GM23338 (cell line): ENCODE data around the gene CABP4. TPM values are rescaled to one million over a fixed set of nuclear protein-coding genes. Genes with fewer than 3 reads are reported as not detected.

ENCODE experiments used
- ATAC-seq: fragments of 200-7000 bp; cut with Tn5 transposase; 3 replicates; pipeline ENCODE4 v1.9.1; 2020
- DNase-seq: peaks from one replicate; pipeline ENCODE4 v3.0.0-alpha.2; 2015; ENCODE audit warnings: low spot score
- H2AFZ ChIP-seq: fragments of 200-600 bp; sonication (generic); 2 replicates; pipeline ENCODE4 v1.8.0; 2016; ENCODE audit warnings: antibody characterized with exemption, mild to moderate bottlenecking, moderate library complexity
- H3F3A ChIP-seq: fragments of 200-600 bp; sonication (generic); replicated peaks from 2 replicates; pipeline ENCODE4 v1.8.0; 2017; ENCODE audit warnings: antibody characterized with exemption, mixed run types, low read depth
- H3K27ac ChIP-seq: fragments of 200-600 bp; sonication (generic); 2 replicates; pipeline ENCODE4 v1.6.1; 2016; ENCODE audit warnings: low read depth
- H3K27me3 ChIP-seq: fragments of 200-600 bp; sonication (generic); 2 replicates; pipeline ENCODE4 v1.8.0; 2016; ENCODE audit warnings: mild to moderate bottlenecking, mixed run types, moderate library complexity; ENCODE audit not compliant: insufficient read depth
- H3K36me3 ChIP-seq: fragments of 200-600 bp; sonication (generic); 2 replicates; pipeline ENCODE4 v1.8.0; 2016; ENCODE audit warnings: mild to moderate bottlenecking; ENCODE audit not compliant: insufficient read depth
- H3K4me1 ChIP-seq: fragments of 200-600 bp; sonication (generic); 2 replicates; pipeline ENCODE4 v1.8.0; 2016; ENCODE audit warnings: mild to moderate bottlenecking, moderate library complexity; ENCODE audit not compliant: insufficient read depth
- H3K4me2 ChIP-seq: fragments of 200-600 bp; sonication (generic); 2 replicates; pipeline ENCODE4 v1.7.1; 2017; ENCODE audit warnings: mixed run types
- H3K4me3 ChIP-seq: fragments of 200-600 bp; sonication (generic); 2 replicates; pipeline ENCODE4 v1.6.1; 2016; ENCODE audit warnings: mixed run types
- H3K79me2 ChIP-seq: fragments of 200-600 bp; sonication (generic); replicated peaks from 2 replicates; pipeline ENCODE4 v1.8.0; 2017; ENCODE audit warnings: mild to moderate bottlenecking; ENCODE audit not compliant: insufficient read depth
- H3K9me2 ChIP-seq: fragments of 200-600 bp; sonication (generic); 2 replicates; pipeline ENCODE4 v1.8.0; 2017; ENCODE audit not compliant: insufficient read depth
- H4K20me1 ChIP-seq: fragments of 200-600 bp; sonication (generic); replicated peaks from 2 replicates; pipeline ENCODE4 v1.8.0; 2017; ENCODE audit warnings: mild to moderate bottlenecking; ENCODE audit not compliant: insufficient read depth
- H3K27ac Mint-ChIP-seq: 2 replicates; pipeline ENCODE4 v1.8.0; 2020; ENCODE audit warnings: inconsistent platforms, mild to moderate bottlenecking, moderate library complexity, mixed read lengths
- H3K27me3 Mint-ChIP-seq: 3 replicates; pipeline ENCODE4 v1.8.0; 2022; ENCODE audit warnings: low read depth, mild to moderate bottlenecking, moderate library complexity, mixed read lengths, inconsistent platforms; ENCODE audit not compliant: insufficient read depth, poor library complexity
- H3K36me3 Mint-ChIP-seq: 3 replicates; pipeline ENCODE4 v1.8.0; 2021; ENCODE audit warnings: low read depth, mild to moderate bottlenecking, inconsistent platforms, moderate library complexity, mixed read lengths
- H3K4me1 Mint-ChIP-seq: 3 replicates; pipeline ENCODE4 v1.8.0; 2020; ENCODE audit warnings: mild to moderate bottlenecking, inconsistent platforms, mixed read lengths
- H3K4me3 Mint-ChIP-seq: 3 replicates; pipeline ENCODE4 v1.8.0; 2021; ENCODE audit warnings: moderate library complexity, mild to moderate bottlenecking, inconsistent platforms, mixed read lengths
- H3K9me3 Mint-ChIP-seq: 3 replicates; pipeline ENCODE4 v1.8.0; 2020; ENCODE audit warnings: moderate library complexity, mild to moderate bottlenecking, inconsistent platforms, mixed read lengths
- EZH2 ChIP-seq: fragments of 200-600 bp; sonication (generic); IDR thresholded peaks from one replicate; pipeline ENCODE4 v1.8.0; 2017; ENCODE audit warnings: antibody characterized with exemption, mild to moderate bottlenecking, low read depth; ENCODE audit not compliant: unreplicated experiment
- EZH2phosphoT487 ChIP-seq: fragments of 200-600 bp; sonication (generic); IDR thresholded peaks from one replicate; pipeline ENCODE4 v1.8.1; 2018; ENCODE audit warnings: antibody characterized with exemption; ENCODE audit not compliant: unreplicated experiment
- POLR2AphosphoS5 ChIP-seq: IDR thresholded peaks from 2 replicates; pipeline ENCODE4 v1.6.1; 2016; ENCODE audit warnings: antibody characterized with exemption, low read depth
- polyA plus RNA-seq: library from polyadenylated mRNA; unstranded; fragments of >200 nt; fragmentation: Nextera tagmentation; extraction: Ambion mirVana; gene quantifications from 2 replicates; pipeline ENCODE4 v1.2.1, GENCODE V29; 2016
- total RNA-seq: library from RNA; depleted of rRNA; stranded (reverse); fragments of >200 nt; shearing (Covaris generic); gene quantifications from 2 replicates; pipeline ENCODE4 v1.2.3, GENCODE V29; 2014
- TF ChIP-seq, protein P1 (sequence below): fragments of 250-450 bp; sonication (Bioruptor Pico); IDR thresholded peaks from 2 replicates; pipeline ENCODE4 v1.5.0; 2020; ENCODE audit warnings: mild to moderate bottlenecking, moderate library complexity

CABP4 gene
- total and polyA plus RNA-seq, 2 experiments from 2014 or later, result 0.28 TPM; not detected in 1

DNA sequence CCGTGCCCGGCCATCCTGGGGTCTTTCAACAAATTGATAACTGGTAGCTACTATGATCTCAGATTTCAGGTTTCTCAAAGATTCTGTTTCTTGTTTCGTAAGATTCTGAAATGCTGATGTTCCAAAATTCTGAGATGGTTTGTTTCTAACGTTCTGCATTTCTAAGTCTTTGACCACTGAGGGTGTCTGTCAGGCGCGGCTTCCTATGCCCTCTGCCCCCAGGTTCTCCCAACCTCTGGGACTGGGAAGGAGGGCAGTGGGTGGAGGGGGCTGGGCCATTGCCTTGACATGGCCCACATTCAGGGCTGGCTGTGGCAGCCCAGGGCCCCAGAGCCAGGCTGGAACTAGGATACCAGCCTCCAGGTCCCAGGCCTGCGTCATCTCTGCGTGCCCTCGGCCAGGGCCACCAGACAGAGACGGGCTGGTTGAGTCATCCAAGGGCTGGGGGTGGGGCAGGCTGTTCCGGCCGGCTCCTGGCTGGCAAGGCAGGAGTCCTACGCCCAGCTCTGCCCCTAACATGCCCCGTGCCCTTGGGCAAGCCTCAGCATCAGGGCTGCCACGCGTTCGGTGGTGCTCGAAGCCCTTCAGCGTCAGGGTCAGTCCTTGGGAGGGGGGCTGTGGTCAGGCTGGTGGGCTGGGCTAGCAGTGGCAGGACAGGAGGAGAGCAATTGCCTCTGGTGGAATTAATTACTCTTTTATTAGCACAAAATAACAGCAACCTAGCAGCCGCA, 8.7 kb downstream of the CABP4 start (continued):
- TF ChIP-seq, protein P1, sequence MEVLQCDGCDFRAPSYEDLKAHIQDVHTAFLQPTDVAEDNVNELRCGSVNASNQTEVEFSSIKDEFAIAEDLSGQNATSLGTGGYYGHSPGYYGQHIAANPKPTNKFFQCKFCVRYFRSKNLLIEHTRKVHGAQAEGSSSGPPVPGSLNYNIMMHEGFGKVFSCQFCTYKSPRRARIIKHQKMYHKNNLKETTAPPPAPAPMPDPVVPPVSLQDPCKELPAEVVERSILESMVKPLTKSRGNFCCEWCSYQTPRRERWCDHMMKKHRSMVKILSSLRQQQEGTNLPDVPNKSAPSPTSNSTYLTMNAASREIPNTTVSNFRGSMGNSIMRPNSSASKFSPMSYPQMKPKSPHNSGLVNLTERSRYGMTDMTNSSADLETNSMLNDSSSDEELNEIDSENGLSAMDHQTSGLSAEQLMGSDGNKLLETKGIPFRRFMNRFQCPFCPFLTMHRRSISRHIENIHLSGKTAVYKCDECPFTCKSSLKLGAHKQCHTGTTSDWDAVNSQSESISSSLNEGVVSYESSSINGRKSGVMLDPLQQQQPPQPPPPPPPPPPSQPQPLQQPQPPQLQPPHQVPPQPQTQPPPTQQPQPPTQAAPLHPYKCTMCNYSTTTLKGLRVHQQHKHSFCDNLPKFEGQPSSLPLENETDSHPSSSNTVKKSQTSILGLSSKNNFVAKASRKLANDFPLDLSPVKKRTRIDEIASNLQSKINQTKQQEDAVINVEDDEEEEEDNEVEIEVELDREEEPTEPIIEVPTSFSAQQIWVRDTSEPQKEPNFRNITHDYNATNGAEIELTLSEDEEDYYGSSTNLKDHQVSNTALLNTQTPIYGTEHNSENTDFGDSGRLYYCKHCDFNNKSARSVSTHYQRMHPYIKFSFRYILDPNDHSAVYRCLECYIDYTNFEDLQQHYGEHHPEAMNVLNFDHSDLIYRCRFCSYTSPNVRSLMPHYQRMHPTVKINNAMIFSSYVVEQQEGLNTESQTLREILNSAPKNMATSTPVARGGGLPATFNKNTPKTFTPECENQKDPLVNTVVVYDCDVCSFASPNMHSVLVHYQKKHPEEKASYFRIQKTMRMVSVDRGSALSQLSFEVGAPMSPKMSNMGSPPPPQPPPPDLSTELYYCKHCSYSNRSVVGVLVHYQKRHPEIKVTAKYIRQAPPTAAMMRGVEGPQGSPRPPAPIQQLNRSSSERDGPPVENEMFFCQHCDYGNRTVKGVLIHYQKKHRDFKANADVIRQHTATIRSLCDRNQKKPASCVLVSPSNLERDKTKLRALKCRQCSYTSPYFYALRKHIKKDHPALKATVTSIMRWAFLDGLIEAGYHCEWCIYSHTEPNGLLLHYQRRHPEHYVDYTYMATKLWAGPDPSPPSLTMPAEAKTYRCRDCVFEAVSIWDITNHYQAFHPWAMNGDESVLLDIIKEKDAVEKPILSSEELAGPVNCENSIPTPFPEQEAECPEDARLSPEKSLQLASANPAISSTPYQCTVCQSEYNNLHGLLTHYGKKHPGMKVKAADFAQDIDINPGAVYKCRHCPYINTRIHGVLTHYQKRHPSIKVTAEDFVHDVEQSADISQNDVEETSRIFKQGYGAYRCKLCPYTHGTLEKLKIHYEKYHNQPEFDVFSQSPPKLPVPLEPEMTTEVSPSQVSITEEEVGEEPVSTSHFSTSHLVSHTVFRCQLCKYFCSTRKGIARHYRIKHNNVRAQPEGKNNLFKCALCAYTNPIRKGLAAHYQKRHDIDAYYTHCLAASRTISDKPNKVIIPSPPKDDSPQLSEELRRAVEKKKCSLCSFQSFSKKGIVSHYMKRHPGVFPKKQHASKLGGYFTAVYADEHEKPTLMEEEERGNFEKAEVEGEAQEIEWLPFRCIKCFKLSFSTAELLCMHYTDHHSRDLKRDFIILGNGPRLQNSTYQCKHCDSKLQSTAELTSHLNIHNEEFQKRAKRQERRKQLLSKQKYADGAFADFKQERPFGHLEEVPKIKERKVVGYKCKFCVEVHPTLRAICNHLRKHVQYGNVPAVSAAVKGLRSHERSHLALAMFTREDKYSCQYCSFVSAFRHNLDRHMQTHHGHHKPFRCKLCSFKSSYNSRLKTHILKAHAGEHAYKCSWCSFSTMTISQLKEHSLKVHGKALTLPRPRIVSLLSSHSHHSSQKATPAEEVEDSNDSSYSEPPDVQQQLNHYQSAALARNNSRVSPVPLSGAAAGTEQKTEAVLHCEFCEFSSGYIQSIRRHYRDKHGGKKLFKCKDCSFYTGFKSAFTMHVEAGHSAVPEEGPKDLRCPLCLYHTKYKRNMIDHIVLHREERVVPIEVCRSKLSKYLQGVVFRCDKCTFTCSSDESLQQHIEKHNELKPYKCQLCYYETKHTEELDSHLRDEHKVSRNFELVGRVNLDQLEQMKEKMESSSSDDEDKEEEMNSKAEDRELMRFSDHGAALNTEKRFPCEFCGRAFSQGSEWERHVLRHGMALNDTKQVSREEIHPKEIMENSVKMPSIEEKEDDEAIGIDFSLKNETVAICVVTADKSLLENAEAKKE (CRISPR knock-in tag), result no peak
- no peak for TF ChIP-seq EZH2phosphoT487

DNA sequence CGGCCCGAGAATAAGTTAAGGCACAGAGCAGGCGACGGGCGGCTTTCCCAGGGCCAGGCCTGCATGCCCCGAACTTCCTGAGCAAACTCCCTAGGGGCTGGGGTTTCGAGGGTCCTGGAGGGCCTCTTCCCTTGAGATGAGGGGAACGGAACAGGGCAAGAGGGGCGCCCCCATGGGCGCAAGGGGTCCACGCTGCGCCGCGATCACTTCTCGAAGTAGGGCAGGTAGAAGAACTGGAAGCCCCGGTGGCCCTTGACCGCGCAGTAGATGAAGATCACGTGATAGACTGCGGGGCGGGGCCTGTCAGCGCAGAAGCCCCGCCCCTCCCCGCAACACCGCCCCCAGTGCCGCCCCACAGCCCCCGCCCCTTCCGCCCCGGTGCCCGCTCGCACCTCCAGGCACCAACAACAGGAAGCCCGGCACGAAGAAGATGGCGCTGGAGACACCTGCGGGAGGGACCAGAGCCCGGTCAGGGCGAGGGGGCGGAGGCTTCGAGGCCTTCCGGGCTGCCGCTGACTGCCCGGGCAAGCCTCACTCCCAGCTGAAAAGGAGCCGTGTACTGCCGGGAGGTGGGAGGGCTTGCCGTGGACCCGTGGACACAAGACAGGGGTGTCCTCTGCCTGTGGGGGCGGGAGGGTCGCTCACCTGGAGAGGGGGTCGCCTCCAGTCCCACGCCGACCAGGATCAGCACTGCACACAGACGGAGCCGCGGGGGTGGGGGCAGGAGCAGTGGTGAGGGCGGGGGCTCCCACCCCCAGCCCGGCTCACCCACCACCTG, 9.4 kb downstream of the CABP4 start:
- H3K27ac Mint-ChIP-seq, result peak overlapping the region; percentile 83

More for the DNA sequence above, 9.4 kb downstream of the CABP4 start:
- H3K4me3 ChIP-seq, result peak overlapping the region; percentile 93
- H3K79me2 ChIP-seq, result peaks cover 9% of the 10 kb centered on the region; the same call in 1 of the 2 replicates
- peak overlapping the region; percentile 84 for H2AFZ ChIP-seq
- peaks cover 15% of the 10 kb centered on the region; the same call in 2 of the 3 replicates for H3K4me1 Mint-ChIP-seq
- no peaks in the 10 kb centered on the region for H4K20me1 ChIP-seq
- peak overlapping the region; percentile 85 for H3K4me3 Mint-ChIP-seq
- peaks cover 17% of the 10 kb centered on the region for H3K27me3 Mint-ChIP-seq
- no peaks in the 10 kb centered on the region for H3K9me2 ChIP-seq
- no peaks in the 10 kb centered on the region for H3F3A ChIP-seq
- peaks cover 13% of the 10 kb centered on the region; the same call in 1 of the 2 replicates for H3K4me1 ChIP-seq
- peak; percentile 70 for ATAC-seq
- H3K27me3 ChIP-seq, result no peaks in the 10 kb centered on the region
- peak overlapping the region; percentile 84; the same call in 1 of the 2 replicates for H3K27ac ChIP-seq
- no peaks in the 10 kb centered on the region; the same call in 2 of the 3 replicates for H3K36me3 Mint-ChIP-seq
- H3K36me3 ChIP-seq, result no peaks in the 10 kb centered on the region
- peak overlapping the region; percentile 94 for H3K4me2 ChIP-seq
- peak; percentile 93 for DNase-seq
- TF ChIP-seq POLR2AphosphoS5, result peak; percentile 93
- no peak for TF ChIP-seq EZH2
- no peaks in the 10 kb centered on the region for H3K9me3 Mint-ChIP-seq
